H1 (cell line): ENCODE results near the gene CASK. TPM values are rescaled to one million over a fixed set of nuclear protein-coding genes. Genes with fewer than 3 reads are reported as not detected.

ENCODE experiments used
- CTCF ChIA-PET: fragments of 300-600 bp; sonication (Branson Sonifier 250); formaldehyde crosslinking; loops from one replicate; lab custom pipeline; 2021; ENCODE audit not compliant: partially characterized antibody; lab: Charles Lee
- POLR2A ChIA-PET: fragments of 300-600 bp; sonication (Branson Sonifier 250); formaldehyde crosslinking; loops from one replicate; lab custom pipeline; 2021; ENCODE audit warnings: inconsistent platforms; ENCODE audit not compliant: partially characterized antibody; lab: Charles Lee
- DNase-seq, 2 experiments: peaks; one replicate each; pipeline versions ENCODE4 v3.0.0 to v3.0.0-alpha.2; 2010 to 2022; ENCODE audit warnings: low spot score in 2 of 2, low read depth in 1 of 2, mixed read lengths in 1 of 2
- FAIRE-seq: peaks from 2 replicates; lab custom pipeline; 2011; peaks lifted over from hg19 to GRCh38; lab: Jason Lieb, UNC
- H2AFZ ChIP-seq: 2 replicates; pipeline ENCODE4 v1.8.1; 2012; ENCODE audit warnings: low read length, inconsistent platforms
- H2AK5ac ChIP-seq: 2 replicates; pipeline ENCODE4 v1.6.1; 2013; ENCODE audit warnings: low read depth, low read length
- H2BK120ac ChIP-seq: replicated peaks from 2 replicates; pipeline ENCODE3; 2013; ENCODE audit warnings: low read depth, low read length, inconsistent platforms
- H2BK12ac ChIP-seq: 2 replicates; pipeline ENCODE4 v1.6.1; 2013; ENCODE audit warnings: low read depth, low read length
- H2BK15ac ChIP-seq: 2 replicates; pipeline ENCODE4 v1.6.1; 2013; ENCODE audit warnings: low read length
- H2BK20ac ChIP-seq: 2 replicates; pipeline ENCODE4 v1.6.1; 2013; ENCODE audit warnings: low read length
- H2BK5ac ChIP-seq: 2 replicates; pipeline ENCODE4 v1.6.1; 2013; ENCODE audit warnings: low read depth, low read length
- H3K14ac ChIP-seq: 2 replicates; pipeline ENCODE4 v1.6.1; 2013; ENCODE audit warnings: inconsistent platforms; ENCODE audit not compliant: insufficient read length
- H3K18ac ChIP-seq: 2 replicates; pipeline ENCODE4 v1.6.1; 2013; ENCODE audit warnings: low read length; ENCODE audit errors: extremely low read depth
- H3K23ac ChIP-seq: 2 replicates; pipeline ENCODE4 v1.6.1; 2013; ENCODE audit warnings: inconsistent platforms; ENCODE audit not compliant: insufficient read length
- H3K23me2 ChIP-seq: 2 replicates; pipeline ENCODE4 v1.6.1; 2013; ENCODE audit warnings: low read depth, low read length
- H3K27ac ChIP-seq: 2 replicates; pipeline ENCODE4 v1.6.1; 2011; ENCODE audit warnings: low read depth, low read length, inconsistent platforms
- H3K27me3 ChIP-seq, 4 experiments: replicated peaks in 1 of 4; 1 replicate in 1 of 4; 2 replicates in 3 of 4; pipeline versions ENCODE4 v1.6.1 to v1.8.1; 2011 to 2013; ENCODE audit warnings: low read length in 3 of 4, mild to moderate bottlenecking in 3 of 4, inconsistent platforms in 2 of 4, mixed read lengths in 2 of 4, moderate library complexity in 1 of 4; ENCODE audit not compliant: control insufficient read depth in 3 of 4, insufficient read depth in 3 of 4; ENCODE audit errors: extremely low read depth in 1 of 4
- H3K36me3 ChIP-seq, 4 experiments: 2 replicates each; pipeline versions ENCODE4 v1.6.1 to v1.8.1; 2011 to 2013; ENCODE audit warnings: mild to moderate bottlenecking in 4 of 4, low read length in 3 of 4, moderate library complexity in 2 of 4, control low read depth in 1 of 4, inconsistent platforms in 1 of 4; ENCODE audit not compliant: insufficient read depth in 4 of 4, control insufficient read depth in 2 of 4
- H3K4ac ChIP-seq: replicated peaks from 2 replicates; pipeline ENCODE3; 2013; ENCODE audit warnings: low read length, low read depth, mixed read lengths, inconsistent platforms; ENCODE audit not compliant: insufficient read length
- H3K4me1 ChIP-seq, 4 experiments: replicated peaks in 1 of 4; 1 replicate in 1 of 4; 2 replicates in 3 of 4; pipeline versions ENCODE4 v1.6.1 to v1.8.1; 2011 to 2013; ENCODE audit warnings: low read length in 3 of 4, inconsistent platforms in 2 of 4, mixed read lengths in 1 of 4; ENCODE audit not compliant: insufficient read depth in 4 of 4, control insufficient read depth in 3 of 4
- H3K4me2 ChIP-seq, 2 experiments: 2 replicates each; pipeline versions ENCODE4 v1.6.1 to v1.8.1; 2011 to 2013; ENCODE audit warnings: low read depth in 2 of 2, low read length in 2 of 2, control low read depth in 1 of 2, inconsistent platforms in 1 of 2, mild to moderate bottlenecking in 1 of 2; ENCODE audit not compliant: insufficient read depth in 1 of 2
- H3K4me3 ChIP-seq, 4 experiments: fragments of 200-600, 300-600 bp in 1 of 4; sonication (generic), shearing (Covaris generic), sonication (Bioruptor Twin) in 1 of 4; 2 replicates each; pipeline versions ENCODE4 v1.5.1 to v1.8.1; 2011 to 2016; ENCODE audit warnings: low read length in 4 of 4, low read depth in 3 of 4, control low read depth in 2 of 4, inconsistent platforms in 2 of 4, mild to moderate bottlenecking in 2 of 4, mixed read lengths in 1 of 4, moderate library complexity in 1 of 4; ENCODE audit not compliant: insufficient read depth in 2 of 4; ENCODE audit errors: extremely low read depth in 1 of 4
- H3K56ac ChIP-seq: replicated peaks from 2 replicates; pipeline ENCODE3; 2013; ENCODE audit warnings: low read depth, mild to moderate bottlenecking, mixed read lengths, low read length, inconsistent platforms; ENCODE audit not compliant: insufficient read length
- H3K79me1 ChIP-seq: 2 replicates; pipeline ENCODE4 v1.6.1; 2013; ENCODE audit warnings: low read depth, low read length, control low read depth
- H3K79me2 ChIP-seq, 2 experiments: 2 replicates each; pipeline versions ENCODE4 v1.6.1 to v1.8.1; 2012 to 2013; ENCODE audit warnings: low read length in 2 of 2, mild to moderate bottlenecking in 2 of 2, inconsistent platforms in 1 of 2; ENCODE audit not compliant: insufficient read depth in 2 of 2, control insufficient read depth in 1 of 2
- H3K9ac ChIP-seq, 4 experiments: replicated peaks in 1 of 4; 1 replicate in 1 of 4; 2 replicates in 3 of 4; pipeline versions ENCODE4 v1.6.1 to v1.8.1; 2011 to 2013; ENCODE audit warnings: low read depth in 3 of 4, low read length in 3 of 4, control low read depth in 2 of 4, mild to moderate bottlenecking in 2 of 4, moderate library complexity in 2 of 4, inconsistent platforms in 1 of 4; ENCODE audit errors: extremely low read depth in 1 of 4
- H3K9me3 ChIP-seq, 2 experiments: 2 replicates each; pipeline versions ENCODE4 v1.6.1 to v1.8.1; 2012 to 2013; ENCODE audit warnings: mild to moderate bottlenecking in 2 of 2, moderate library complexity in 2 of 2, control low read depth in 1 of 2, inconsistent platforms in 1 of 2, low read depth in 1 of 2, low read length in 1 of 2, mixed read lengths in 1 of 2; ENCODE audit not compliant: insufficient read depth in 2 of 2
- H4K20me1 ChIP-seq, 2 experiments: replicated peaks in 1 of 2; 2 replicates each; pipeline versions ENCODE3 to v1.8.1; 2011 to 2013; ENCODE audit warnings: inconsistent platforms in 2 of 2, low read length in 2 of 2, mild to moderate bottlenecking in 1 of 2; ENCODE audit not compliant: insufficient read depth in 2 of 2, control insufficient read depth in 1 of 2
- H4K5ac ChIP-seq: 2 replicates; pipeline ENCODE4 v1.6.1; 2013; ENCODE audit warnings: low read length, low read depth, mixed read lengths, inconsistent platforms; ENCODE audit not compliant: insufficient read length
- H4K8ac ChIP-seq: 2 replicates; pipeline ENCODE4 v1.8.0; 2013; ENCODE audit warnings: mild to moderate bottlenecking, moderate library complexity, low read length, inconsistent platforms; ENCODE audit not compliant: insufficient read depth; ENCODE audit errors: extremely low read depth
- H4K91ac ChIP-seq: replicated peaks from 2 replicates; pipeline ENCODE3; 2013; ENCODE audit warnings: low read length, mixed read lengths, inconsistent platforms; ENCODE audit not compliant: insufficient read length
- BCL11A ChIP-seq, 2 experiments: IDR thresholded peaks; one replicate each; pipeline ENCODE4 v1.6.1; 2011; ENCODE audit warnings: low read depth in 2 of 2, low read length in 2 of 2, mild to moderate bottlenecking in 2 of 2
- SIRT6 ChIP-seq: IDR thresholded peaks from one replicate; pipeline ENCODE4 v1.7.1; 2012; ENCODE audit warnings: low read length, inconsistent platforms
- SP2 ChIP-seq: IDR thresholded peaks from 2 replicates; pipeline ENCODE4 v1.6.1; 2012; ENCODE audit warnings: mild to moderate bottlenecking, low read length, inconsistent platforms
- SP4 ChIP-seq: IDR thresholded peaks from 2 replicates; pipeline ENCODE4 v1.6.1; 2012; ENCODE audit warnings: low read length, inconsistent platforms
- SUZ12 ChIP-seq: fragments of 200-600 bp; sonication (generic); IDR thresholded peaks from 2 replicates; pipeline ENCODE4 v1.6.1; 2012; ENCODE audit warnings: mild to moderate bottlenecking, inconsistent platforms, low read length, moderate library complexity, mixed read lengths
- TCF12 ChIP-seq: IDR thresholded peaks from 2 replicates; pipeline ENCODE4 v1.6.1; 2011; ENCODE audit warnings: low read depth, mild to moderate bottlenecking, low read length
- WGBS, 2 experiments: shearing (Covaris generic) in 1 of 2; methylation state at CpG; one replicate each; pipeline versions ENCODE4 v1.1.6 to v1.1.7; 2013 to 2015; ENCODE audit warnings: low lambda C conversion rate in 2 of 2, mixed read lengths in 2 of 2, inconsistent platforms in 1 of 2, low coverage in 1 of 2, missing lambda C conversion rate in 1 of 2; ENCODE audit not compliant: insufficient replicate concordance in 2 of 2, insufficient coverage in 1 of 2, insufficient read length in 1 of 2; ENCODE audit errors: extremely low coverage in 1 of 2, missing lambda C conversion rate in 1 of 2; 5-methylcytosine and 5-hydroxymethylcytosine counted together
- polyA plus RNA-seq, 7 experiments: library from polyadenylated mRNA; depleted of rRNA in 3 of 7; stranded (reverse) in 5 of 7; unstranded in 2 of 7; fragments of >200 nt in 5 of 7; fragments of 200-250 nt in 2 of 7; gene quantifications; 1 replicate in 5 of 7; 2 replicates in 1 of 7; 4 replicates in 1 of 7; pipeline versions ENCODE4 v1.2.1 to v1.2.3, GENCODE V29; 2011 to 2013; ENCODE audit warnings: missing spikeins in 2 of 7, mixed read lengths in 2 of 7
- total RNA-seq: library from RNA; stranded (reverse); fragmentation: NEBNext Ultra II Directional; extraction: Animal tissue kit (Norgen Biotek cat#: 25700); gene quantifications from 2 replicates; pipeline ENCODE4 v1.2.1, GENCODE V29; 2021

The CASK gene
- total and polyA plus RNA-seq, 2 of the 8 experiments (the other 6 are each of a cell fraction or from before 2014, with no cell fraction given): 21.6 to 55.1 TPM

GRCh38 chrX:41822892-41823291, 100.5 kb downstream of the CASK start:
- Histone ChIP-seq H3K9ac (no peak overlapping the region; a peak in 1 of 7 replicates), H2BK20ac (no peak overlapping the region), H3K23ac (no peak overlapping the region), H3K14ac (no peak overlapping the region), H4K91ac (no peak overlapping the region), H4K5ac (no peak overlapping the region), H2AFZ (no peak overlapping the region), H4K8ac (no peak overlapping the region), H3K27me3 (no peaks in the 10 kb centered on the region), H3K4me2 (no peak overlapping the region), H3K23me2 (no peaks in the 10 kb centered on the region), H3K4ac (no peak overlapping the region), H2BK120ac (no peak overlapping the region), H3K27ac (no peak overlapping the region), H3K56ac (no peak overlapping the region), H3K4me1 (no peaks in the 10 kb centered on the region), H4K20me1 (no peaks in the 10 kb centered on the region), H3K79me2 (peaks cover 0 to 5% of the 10 kb centered on the region in 2 experiments; a peak in 2 of 4 replicates), H3K79me1 (no peaks in the 10 kb centered on the region), H2BK12ac (no peak overlapping the region), H3K18ac (no peak overlapping the region), H2BK5ac (no peak overlapping the region), H2BK15ac (no peak overlapping the region), H2AK5ac (no peak overlapping the region), H3K36me3 (no peaks in the 10 kb centered on the region), H3K4me3 (no peak overlapping the region), H3K9me3 (no peaks in the 10 kb centered on the region)
- TF ChIP-seq SUZ12 (no peak), TCF12 (no peak), SP2 (no peak), BCL11A (IDR thresholded peaks at IDR 0.05; ENCODE audit: low read depth in 2 of 2, low read length in 2 of 2) (no peak), SP4 (no peak), SIRT6 (no peak)
- POLR2A ChIA-PET: no interaction called here
- DNase-seq: no peak
- FAIRE-seq: no peak
- CTCF ChIA-PET: interaction anchor here (0.6 kb wide), 1 partner anchor 1449 kb away, joined by 3 read pairs; no protein-coding TSS in a partner anchor
- WGBS, 2 experiments: 72% methylated on average over 2 of the region's 2 CpGs; no CpG with 5 or more reads in 1 of the 2 experiments
